ENCODE results near the gene C2CD5.

DNA sequence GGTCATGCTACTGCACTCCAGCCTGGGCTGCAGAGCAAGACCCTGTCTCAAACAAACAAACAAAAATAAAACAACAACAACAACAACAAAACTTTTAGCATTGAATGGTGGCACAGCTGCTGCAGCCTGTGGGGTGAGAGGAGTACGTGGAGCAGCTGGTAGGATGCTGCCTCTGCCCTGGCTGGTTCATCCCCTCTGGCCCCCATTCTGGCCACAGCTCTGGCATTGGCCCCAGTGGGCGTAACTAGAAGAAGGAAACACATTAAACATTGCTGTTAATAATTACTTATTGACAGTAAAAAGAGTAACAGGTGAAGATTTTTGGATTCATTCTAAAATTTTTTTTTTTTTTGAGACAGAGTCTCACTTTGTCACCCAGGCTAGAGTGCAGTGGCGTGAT lies 28.8 kb upstream of the C2CD5 start:
- TF ChIP-seq, protein P1, sequence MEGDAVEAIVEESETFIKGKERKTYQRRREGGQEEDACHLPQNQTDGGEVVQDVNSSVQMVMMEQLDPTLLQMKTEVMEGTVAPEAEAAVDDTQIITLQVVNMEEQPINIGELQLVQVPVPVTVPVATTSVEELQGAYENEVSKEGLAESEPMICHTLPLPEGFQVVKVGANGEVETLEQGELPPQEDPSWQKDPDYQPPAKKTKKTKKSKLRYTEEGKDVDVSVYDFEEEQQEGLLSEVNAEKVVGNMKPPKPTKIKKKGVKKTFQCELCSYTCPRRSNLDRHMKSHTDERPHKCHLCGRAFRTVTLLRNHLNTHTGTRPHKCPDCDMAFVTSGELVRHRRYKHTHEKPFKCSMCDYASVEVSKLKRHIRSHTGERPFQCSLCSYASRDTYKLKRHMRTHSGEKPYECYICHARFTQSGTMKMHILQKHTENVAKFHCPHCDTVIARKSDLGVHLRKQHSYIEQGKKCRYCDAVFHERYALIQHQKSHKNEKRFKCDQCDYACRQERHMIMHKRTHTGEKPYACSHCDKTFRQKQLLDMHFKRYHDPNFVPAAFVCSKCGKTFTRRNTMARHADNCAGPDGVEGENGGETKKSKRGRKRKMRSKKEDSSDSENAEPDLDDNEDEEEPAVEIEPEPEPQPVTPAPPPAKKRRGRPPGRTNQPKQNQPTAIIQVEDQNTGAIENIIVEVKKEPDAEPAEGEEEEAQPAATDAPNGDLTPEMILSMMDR (IDR thresholded peaks at IDR 0.05; ENCODE audit: low read depth, low read length): no peak
- no peak for TF ChIP-seq EZH2phosphoT487 (IDR thresholded peaks at IDR 0.05; ENCODE audit: low read depth)

All from OCI-LY3 (cell line).